Breast epithelium (tissue), 4 donors: ENCODE results near the gene ADM2. TPM values are rescaled to one million over a fixed set of nuclear protein-coding genes. Genes with fewer than 3 reads are reported as not detected.
A peak's percentile ranks its signal among the peaks of the same experiment; 100 is the strongest.

Source experiments
- DNase-seq, 2 donors: peaks; one replicate each; pipeline ENCODE4 v3.0.0-alpha.2; 2019; ENCODE audit warnings: low spot score in 2 of 2
- H3K27ac ChIP-seq, 2 donors: fragments of 200-600 bp; sonication (generic) in 1 of 2; one replicate each; pipeline ENCODE4 v1.5.1; 2016 to 2019; ENCODE audit warnings: mild to moderate bottlenecking in 1 of 2
- H3K27me3 ChIP-seq, 2 donors: fragments of 200-600 bp; sonication (generic) in 1 of 2; one replicate each; pipeline versions ENCODE4 v1.5.1 to v1.6.0; 2017 to 2019; ENCODE audit warnings: control low read depth in 1 of 2, mild to moderate bottlenecking in 1 of 2
- H3K36me3 ChIP-seq: fragments of 200-600 bp; one replicate; pipeline ENCODE4 v1.5.1; 2019
- H3K4me1 ChIP-seq, 2 donors: fragments of 200-600 bp; sonication (generic); one replicate each; pipeline ENCODE4 v1.5.1; 2016 to 2019; ENCODE audit warnings: control low read depth in 1 of 2
- H3K4me3 ChIP-seq, 3 donors: fragments of 200-600 bp; sonication (generic); 1 replicate in 2 of 3; 2 replicates in 1 of 3; pipeline ENCODE4 v1.5.1; 2016 to 2019; ENCODE audit warnings: mild to moderate bottlenecking in 3 of 3, moderate library complexity in 2 of 3
- H3K9me3 ChIP-seq, 2 donors: fragments of 200-600 bp; sonication (generic) in 1 of 2; one replicate each; pipeline ENCODE4 v1.5.1; 2016 to 2019; ENCODE audit warnings: control low read depth in 1 of 2
- POLR2A ChIP-seq: fragments of 450-650 bp; IDR thresholded peaks from one replicate; pipeline ENCODE4 v1.6.1; 2016; ENCODE audit warnings: antibody characterized with exemption, mild to moderate bottlenecking, moderate library complexity
- POLR2AphosphoS5 ChIP-seq, 3 donors: sonication (generic); formaldehyde crosslinking; IDR thresholded peaks; one replicate each; pipeline ENCODE4 v1.6.1; 2017; ENCODE audit warnings: antibody characterized with exemption in 3 of 3
- intact Hi-C: fragments of 100-400 bp; cut with DNase I; formaldehyde crosslinking; loops from one replicate; pipeline ENCODE4 v1.15.1; 2023; ENCODE audit warnings: low total_unique reads
- total RNA-seq, 3 donors: library from RNA; depleted of rRNA; stranded (reverse); fragments of >200 nt; gene quantifications; one replicate each; pipeline ENCODE4 v1.1.0, GENCODE V29; 2016
- TF ChIP-seq, protein P1 (sequence below), 3 donors: fragments of 450-650 bp; IDR thresholded peaks; one replicate each; pipeline ENCODE4 v1.5.1; 2016 to 2017; ENCODE audit warnings: antibody characterized with exemption in 3 of 3, mild to moderate bottlenecking in 3 of 3, moderate library complexity in 3 of 3

Gene ADM2
- total RNA-seq, 3 donors from 2014 or later: 0.59 to 0.98 TPM; not detected in 1

DNA sequence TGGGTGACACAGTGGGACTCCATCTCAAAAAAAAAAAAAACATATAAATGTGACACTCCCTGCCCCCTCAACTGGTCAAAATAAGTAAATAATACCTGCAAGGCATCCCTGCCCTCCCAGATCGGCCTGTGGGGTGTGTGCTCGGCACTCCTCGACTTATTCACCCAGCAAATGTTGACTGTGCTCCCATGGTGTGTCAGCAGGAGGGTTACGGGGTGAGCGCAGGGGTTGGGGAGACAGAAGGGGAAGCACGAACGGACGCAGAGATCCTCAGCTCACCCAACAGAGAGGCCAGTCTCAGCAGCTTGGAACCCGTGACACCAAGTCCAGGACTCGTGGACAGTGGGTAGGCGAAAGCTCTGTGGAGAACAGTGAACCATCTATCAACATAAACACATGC is 1.6 kb upstream of the ADM2 start:
- H3K4me3 ChIP-seq: no peak overlapping the region
- no peak for DNase-seq
- peaks cover 8 to 16% of the 10 kb centered on the region in 2 donors for H3K27me3 ChIP-seq
- H3K4me1 ChIP-seq: peaks cover 4 to 10% of the 10 kb centered on the region in 2 donors
- intact Hi-C loops: no loop called here
- no peak for TF ChIP-seq POLR2A
- no peak for TF ChIP-seq POLR2AphosphoS5 (IDR thresholded peaks at IDR 0.05)
- TF ChIP-seq, protein P1, sequence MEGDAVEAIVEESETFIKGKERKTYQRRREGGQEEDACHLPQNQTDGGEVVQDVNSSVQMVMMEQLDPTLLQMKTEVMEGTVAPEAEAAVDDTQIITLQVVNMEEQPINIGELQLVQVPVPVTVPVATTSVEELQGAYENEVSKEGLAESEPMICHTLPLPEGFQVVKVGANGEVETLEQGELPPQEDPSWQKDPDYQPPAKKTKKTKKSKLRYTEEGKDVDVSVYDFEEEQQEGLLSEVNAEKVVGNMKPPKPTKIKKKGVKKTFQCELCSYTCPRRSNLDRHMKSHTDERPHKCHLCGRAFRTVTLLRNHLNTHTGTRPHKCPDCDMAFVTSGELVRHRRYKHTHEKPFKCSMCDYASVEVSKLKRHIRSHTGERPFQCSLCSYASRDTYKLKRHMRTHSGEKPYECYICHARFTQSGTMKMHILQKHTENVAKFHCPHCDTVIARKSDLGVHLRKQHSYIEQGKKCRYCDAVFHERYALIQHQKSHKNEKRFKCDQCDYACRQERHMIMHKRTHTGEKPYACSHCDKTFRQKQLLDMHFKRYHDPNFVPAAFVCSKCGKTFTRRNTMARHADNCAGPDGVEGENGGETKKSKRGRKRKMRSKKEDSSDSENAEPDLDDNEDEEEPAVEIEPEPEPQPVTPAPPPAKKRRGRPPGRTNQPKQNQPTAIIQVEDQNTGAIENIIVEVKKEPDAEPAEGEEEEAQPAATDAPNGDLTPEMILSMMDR (IDR thresholded peaks at IDR 0.05): no peak
- H3K36me3 ChIP-seq: no peaks in the 10 kb centered on the region
- no peaks in the 10 kb centered on the region for H3K9me3 ChIP-seq
- no peak overlapping the region for H3K27ac ChIP-seq

DNA sequence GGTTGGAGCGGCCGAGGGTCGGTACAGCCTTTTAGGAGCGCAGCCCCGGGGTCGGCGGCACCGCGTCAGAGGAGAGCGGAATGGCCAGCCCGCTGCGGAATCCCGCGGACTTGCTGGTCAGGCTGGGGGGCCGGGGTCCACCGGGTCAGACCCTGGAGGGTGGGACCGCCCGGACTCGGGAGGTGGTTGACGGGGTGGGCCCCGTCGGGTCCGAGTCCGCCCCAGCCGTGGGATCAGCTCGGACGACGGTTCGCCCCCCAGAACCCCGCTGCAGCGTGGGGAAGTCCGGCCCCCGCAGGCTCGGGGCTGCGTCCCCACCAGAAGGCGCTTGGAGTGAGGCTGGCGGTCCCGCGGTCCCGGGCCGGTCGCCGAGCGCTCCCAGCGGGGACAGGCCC is 301 bp upstream of the ADM2 start:
- intact Hi-C loops: no loop called here
- Histone ChIP-seq H3K27ac (no peak overlapping the region), H3K4me3 (peak overlapping the region; percentile 34 to 85 (median 54)), H3K36me3 (no peaks in the 10 kb centered on the region), H3K27me3 (peaks cover 8 to 16% of the 10 kb centered on the region in 2 donors), H3K4me1 (peaks cover 4 to 10% of the 10 kb centered on the region in 2 donors), H3K9me3 (no peaks in the 10 kb centered on the region)
- TF ChIP-seq POLR2A (no peak), POLR2AphosphoS5 (IDR thresholded peaks at IDR 0.05) (no peak)
- TF ChIP-seq, protein P1 (IDR thresholded peaks at IDR 0.05): no peak
- no peak for DNase-seq

DNA sequence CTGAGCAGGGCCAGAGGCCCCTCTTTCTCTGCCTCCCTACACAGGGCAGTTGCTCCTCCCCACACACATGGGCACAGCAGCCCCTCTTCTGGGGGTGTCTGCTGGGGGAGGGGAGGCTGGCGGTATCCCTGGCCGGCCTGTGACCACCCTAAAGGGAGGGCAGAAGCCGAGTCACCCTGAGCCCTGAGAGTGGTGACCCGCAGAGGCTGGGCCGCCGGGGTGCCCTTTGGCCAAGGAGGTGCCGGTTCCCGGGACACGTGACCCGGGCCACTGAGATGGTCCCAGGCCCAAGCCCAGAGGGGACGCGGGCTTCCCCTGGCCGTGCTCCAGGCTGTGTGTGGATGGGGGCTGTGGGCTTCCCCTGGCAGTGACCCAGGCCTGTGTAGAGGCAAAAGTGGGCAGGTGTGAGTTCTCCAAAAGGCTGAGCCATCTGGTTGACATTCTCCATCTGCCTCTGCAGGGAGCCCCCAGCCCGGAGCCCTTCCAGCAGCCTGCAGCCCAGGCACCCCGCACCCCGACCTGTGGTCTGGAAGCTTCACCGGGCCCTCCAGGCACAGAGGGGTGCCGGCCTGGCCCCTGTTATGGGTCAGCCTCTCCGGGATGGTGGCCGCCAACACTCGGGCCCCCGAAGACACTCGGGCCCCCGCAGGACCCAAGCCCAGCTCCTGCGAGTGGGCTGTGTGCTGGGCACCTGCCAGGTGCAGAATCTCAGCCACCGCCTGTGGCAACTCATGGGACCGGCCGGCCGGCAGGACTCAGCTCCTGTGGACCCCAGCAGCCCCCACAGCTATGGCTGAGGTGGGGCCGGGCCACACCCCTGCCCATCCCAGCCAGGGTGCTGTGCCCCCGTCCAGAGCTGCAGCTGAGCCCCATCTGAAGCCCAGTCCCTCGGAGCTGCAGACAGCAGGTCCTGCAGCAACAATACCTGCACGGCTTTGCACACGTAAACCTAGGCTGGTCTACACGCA is 1.0 kb downstream of the ADM2 start:
- Histone ChIP-seq H3K4me1 (peaks cover 4 to 10% of the 10 kb centered on the region in 2 donors), H3K27me3 (peaks cover 8 to 16% of the 10 kb centered on the region in 2 donors), H3K9me3 (no peaks in the 10 kb centered on the region), H3K4me3 (peak overlapping the region in 2 of 3 donors; percentile 54 to 85), H3K27ac (no peak overlapping the region), H3K36me3 (no peaks in the 10 kb centered on the region)
- no peak for DNase-seq
- intact Hi-C loops: no loop called here
- TF ChIP-seq, protein P1 (IDR thresholded peaks at IDR 0.05): no peak
- TF ChIP-seq POLR2A (no peak), POLR2AphosphoS5 (IDR thresholded peaks at IDR 0.05) (no peak)

DNA sequence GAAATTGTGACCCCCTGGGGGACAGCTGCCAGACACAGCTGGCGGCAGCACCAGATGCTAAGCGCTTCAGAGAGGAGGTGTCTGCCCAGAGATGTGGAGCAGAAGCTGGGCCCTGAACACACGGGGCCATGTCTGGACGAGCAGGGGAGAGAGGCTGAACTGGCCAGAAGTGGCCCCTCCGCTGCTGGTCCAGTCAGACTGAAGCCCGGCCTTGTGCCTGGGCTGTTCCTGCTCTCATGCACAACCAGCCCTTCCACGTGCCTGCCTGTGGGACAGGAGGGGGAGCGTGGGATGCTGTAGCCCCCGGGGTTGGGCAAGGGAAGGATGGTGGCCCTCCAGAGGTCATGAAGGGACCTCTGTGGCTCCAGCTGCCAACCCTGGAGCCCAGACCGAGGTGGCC is 1.8 kb downstream of the ADM2 start:
- H3K4me3 ChIP-seq: no peak overlapping the region
- intact Hi-C loops: no loop called here
- DNase-seq: no peak
- peaks cover 4 to 10% of the 10 kb centered on the region in 2 donors for H3K4me1 ChIP-seq
- no peaks in the 10 kb centered on the region for H3K9me3 ChIP-seq
- TF ChIP-seq POLR2A (no peak), POLR2AphosphoS5 (IDR thresholded peaks at IDR 0.05) (no peak)
- TF ChIP-seq, protein P1 (IDR thresholded peaks at IDR 0.05): no peak
- H3K27ac ChIP-seq: no peak overlapping the region
- H3K36me3 ChIP-seq: no peaks in the 10 kb centered on the region
- peaks cover 8 to 16% of the 10 kb centered on the region in 2 donors for H3K27me3 ChIP-seq

DNA sequence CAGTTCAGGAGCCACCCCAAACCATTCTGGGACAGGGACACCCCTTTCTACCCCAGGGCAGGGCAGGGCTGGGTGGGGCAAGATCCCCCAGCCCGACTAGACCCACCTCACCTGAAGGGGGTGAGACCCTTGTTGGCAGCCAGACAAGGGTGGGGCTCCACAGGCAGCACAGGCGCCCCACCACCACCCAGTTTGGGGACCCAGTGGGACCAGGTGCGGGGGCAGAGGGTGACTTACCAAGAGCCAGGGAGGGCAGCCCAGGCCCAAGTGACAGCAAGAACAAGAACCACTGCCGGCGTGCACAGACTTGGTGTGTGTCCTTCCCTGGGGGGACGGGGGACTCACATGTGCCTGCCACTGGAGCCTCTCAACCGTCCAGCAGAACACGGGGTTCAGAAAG is 2.2 kb downstream of the ADM2 start:
- peaks cover 4 to 10% of the 10 kb centered on the region in 2 donors for H3K4me1 ChIP-seq
- no peak overlapping the region for H3K27ac ChIP-seq

More for the DNA sequence above, 2.2 kb downstream of the ADM2 start:
- Histone ChIP-seq H3K36me3 (no peaks in the 10 kb centered on the region), H3K9me3 (no peaks in the 10 kb centered on the region), H3K4me3 (no peak overlapping the region), H3K27me3 (peaks cover 8 to 16% of the 10 kb centered on the region in 2 donors)
- intact Hi-C loops: no loop called here
- TF ChIP-seq POLR2A: no peak
- TF ChIP-seq POLR2AphosphoS5 (IDR thresholded peaks at IDR 0.05): no peak
- TF ChIP-seq, protein P1 (IDR thresholded peaks at IDR 0.05): no peak
- DNase-seq: no peak
